Activated CD4-positive, alpha-beta T cell treated with anti-CD3 and anti-CD28 coated beads, Interleukin-2, amount 10 ng/mL, durations not matched to agents 24 days and 14 days (primary cell): Measurements from ENCODE around the gene BPGM. TPM values are rescaled to one million over a fixed set of nuclear protein-coding genes. Genes with fewer than 3 reads are reported as not detected.

Experiments
- DNase-seq: peaks from one replicate; pipeline ENCODE4 v3.0.0; 2022
- H3K27ac Mint-ChIP-seq: one replicate; pipeline ENCODE4 v1.8.0; 2022; ENCODE audit warnings: mild to moderate bottlenecking, mixed read lengths
- H3K27me3 Mint-ChIP-seq: one replicate; pipeline ENCODE4 v1.8.0; 2022; ENCODE audit warnings: mixed read lengths
- H3K36me3 Mint-ChIP-seq: one replicate; pipeline ENCODE4 v1.8.0; 2022; ENCODE audit warnings: low read depth, mild to moderate bottlenecking, mixed read lengths
- H3K4me1 Mint-ChIP-seq: one replicate; pipeline ENCODE4 v1.8.0; 2021; ENCODE audit warnings: mixed read lengths
- H3K4me3 Mint-ChIP-seq: one replicate; pipeline ENCODE4 v1.8.0; 2022; ENCODE audit warnings: mild to moderate bottlenecking, moderate library complexity, mixed read lengths
- H3K9me3 Mint-ChIP-seq: one replicate; pipeline ENCODE4 v1.8.0; 2021; ENCODE audit warnings: mixed read lengths
- intact Hi-C: fragments of 100-400 bp; cut with micrococcal nuclease; formaldehyde crosslinking; loops from one replicate; pipeline ENCODE4 v1.15.1; 2023
- total RNA-seq: library from RNA; stranded (reverse); gene quantifications from 2 replicates; pipeline ENCODE4 v1.2.3, GENCODE V29; 2022

Gene BPGM
- total RNA-seq, 1 donor from 2014 or later = 22.6 TPM

DNA sequence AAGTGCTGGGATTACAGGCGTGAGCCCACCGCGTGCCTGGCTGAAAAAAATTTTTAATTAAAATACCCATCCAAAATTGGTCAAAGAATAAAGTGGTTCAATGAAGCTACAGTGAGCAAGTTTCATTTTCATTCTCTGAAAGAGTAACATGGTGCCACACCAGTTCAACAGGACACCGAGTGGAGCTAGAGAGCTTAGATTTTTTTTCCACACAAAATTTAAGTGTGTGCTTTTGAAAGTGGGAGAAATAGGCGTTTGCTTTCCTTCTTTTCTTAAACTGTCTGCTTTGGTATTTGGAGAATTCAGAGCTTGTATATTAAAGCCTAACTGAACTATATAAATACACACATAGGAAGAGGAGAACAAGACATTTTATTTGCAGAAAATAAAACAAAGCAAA lies 43.4 kb downstream of the BPGM start:
- peaks cover 11% of the 10 kb centered on the region for H3K4me1 Mint-ChIP-seq
- H3K9me3 Mint-ChIP-seq = no peaks in the 10 kb centered on the region
- H3K4me3 Mint-ChIP-seq = no peak overlapping the region
- no peaks in the 10 kb centered on the region for H3K27me3 Mint-ChIP-seq
- intact Hi-C loops = loop anchor here (1.0 to 5.0 kb wide), 3 partner anchors 47 to 264 kb away; no protein-coding TSS in a partner anchor
- no peak overlapping the region for H3K27ac Mint-ChIP-seq
- H3K36me3 Mint-ChIP-seq = no peaks in the 10 kb centered on the region
- peak; percentile 62 for DNase-seq

DNA sequence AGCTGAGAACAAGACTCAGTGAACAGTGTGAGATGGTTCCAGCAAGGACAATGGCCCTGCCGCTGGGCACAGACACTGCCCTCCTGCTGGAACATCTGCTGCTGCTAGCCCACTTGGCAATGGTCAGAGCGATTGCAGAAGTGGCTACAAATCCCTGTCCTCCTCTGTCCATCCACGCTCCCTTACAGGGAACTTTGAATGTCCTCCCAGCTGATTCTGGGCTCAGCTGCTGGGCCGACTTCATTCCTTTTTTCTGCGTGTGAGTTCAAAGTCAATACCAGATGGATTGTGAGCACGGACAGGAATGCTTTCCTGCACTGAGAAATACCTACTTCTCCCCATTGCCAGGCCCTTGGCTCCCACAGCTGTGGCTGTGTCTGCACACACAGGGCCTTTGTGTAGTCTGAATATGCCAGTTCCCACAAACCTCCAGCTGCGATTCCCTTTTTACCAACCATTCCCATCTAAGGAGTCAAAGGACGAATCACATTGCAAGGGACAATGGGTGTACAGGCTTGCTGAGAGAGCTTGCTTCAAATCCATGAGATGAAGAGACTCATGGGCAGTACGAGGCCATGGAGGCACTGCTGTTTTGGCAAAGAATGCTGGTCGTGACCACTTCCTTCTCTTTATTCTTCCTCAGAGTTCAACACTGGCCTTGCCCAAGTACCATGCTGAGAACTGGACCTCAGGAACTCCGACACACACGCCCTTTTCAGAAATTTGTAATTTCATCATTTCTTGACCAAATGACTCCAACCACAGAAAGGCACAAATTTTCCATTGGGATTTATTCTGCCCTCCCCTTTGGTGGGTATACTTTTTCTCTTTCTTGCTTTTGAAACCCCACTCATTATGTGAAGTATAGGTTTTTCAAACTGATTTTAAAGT lies 44.2 kb downstream of the BPGM start:
- DNase-seq = no peak
- intact Hi-C loops = loop anchor here (1.0 to 5.0 kb wide), 3 partner anchors 46 to 263 kb away; no protein-coding TSS in a partner anchor
- H3K36me3 Mint-ChIP-seq = no peaks in the 10 kb centered on the region

DNA sequence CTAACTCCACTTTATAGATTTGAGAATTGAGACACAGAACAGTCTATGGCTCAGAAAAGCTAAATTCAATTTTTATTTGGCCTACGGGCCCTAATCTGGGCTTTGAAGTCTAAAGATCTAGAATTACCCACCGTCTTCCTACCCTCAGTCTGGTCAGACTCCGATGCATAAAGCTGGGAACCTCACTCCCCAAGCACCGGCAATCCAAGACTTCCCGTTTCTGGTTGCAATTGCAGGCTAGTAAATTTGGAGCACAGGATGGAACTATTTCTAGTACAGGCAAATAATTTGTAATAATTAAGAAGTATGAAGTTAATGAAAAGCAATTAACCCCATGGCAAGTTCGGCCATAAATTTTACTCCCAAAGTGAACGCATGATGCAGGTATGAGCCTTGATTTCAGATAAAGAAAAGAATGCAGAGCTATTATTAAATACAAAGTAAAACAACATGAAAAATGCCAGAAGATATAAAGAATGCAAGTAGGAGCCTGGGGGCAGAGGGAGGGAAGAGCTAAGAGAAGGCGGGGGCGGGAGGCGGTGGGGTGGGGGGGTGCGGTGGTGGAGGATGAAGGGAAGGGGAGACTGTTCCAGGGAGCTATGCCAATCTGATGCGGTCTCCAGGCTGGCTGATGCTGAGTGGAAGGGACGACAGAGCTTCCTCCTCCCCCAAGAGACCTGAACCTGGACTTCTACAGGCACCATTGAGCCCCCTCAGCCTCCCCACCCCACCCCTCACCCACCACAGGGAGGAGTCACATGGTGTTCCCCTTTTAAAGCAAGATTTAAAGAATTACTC lies 45.1 kb downstream of the BPGM start:
- Mint-ChIP-seq H3K27ac (no peak overlapping the region), H3K27me3 (no peaks in the 10 kb centered on the region), H3K9me3 (no peaks in the 10 kb centered on the region), H3K36me3 (no peaks in the 10 kb centered on the region), H3K4me1 (peaks cover 11% of the 10 kb centered on the region), H3K4me3 (no peak overlapping the region)
- DNase-seq = no peak
- intact Hi-C loops = loop anchor here (5.0 kb wide), 1 partner anchor 46 kb away; no protein-coding TSS in a partner anchor

More for the DNA sequence above, 44.2 kb downstream of the BPGM start:
- Mint-ChIP-seq H3K9me3 (no peaks in the 10 kb centered on the region), H3K27ac (no peak overlapping the region), H3K4me1 (peaks cover 11% of the 10 kb centered on the region), H3K27me3 (no peaks in the 10 kb centered on the region), H3K4me3 (no peak overlapping the region)

DNA sequence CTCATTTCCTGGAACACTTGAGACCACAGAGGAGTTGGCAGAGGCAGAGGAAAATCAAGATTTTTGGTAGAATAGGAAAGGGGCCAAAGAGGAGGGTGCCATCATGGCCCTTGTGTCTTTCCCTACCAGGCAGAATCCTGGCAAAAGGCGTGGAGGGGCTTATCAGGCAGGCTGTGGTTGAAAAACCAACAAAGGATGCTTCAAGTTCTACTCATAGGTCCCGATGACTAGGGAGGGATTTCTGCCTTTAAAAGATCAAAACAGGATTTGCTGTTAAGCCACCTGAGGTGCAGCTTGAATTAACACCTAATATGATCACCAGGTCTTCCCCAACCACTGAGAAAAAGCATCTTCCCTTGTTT lies 45.7 kb downstream of the BPGM start:
- no peak overlapping the region for H3K27ac Mint-ChIP-seq
- H3K27me3 Mint-ChIP-seq = no peaks in the 10 kb centered on the region
- intact Hi-C loops = loop anchor here (5.0 kb wide), 1 partner anchor 45 kb away; no protein-coding TSS in a partner anchor
- H3K4me1 Mint-ChIP-seq = peaks cover 11% of the 10 kb centered on the region
- DNase-seq = no peak
- H3K4me3 Mint-ChIP-seq = no peak overlapping the region
- H3K36me3 Mint-ChIP-seq = no peaks in the 10 kb centered on the region
- H3K9me3 Mint-ChIP-seq = no peaks in the 10 kb centered on the region

DNA sequence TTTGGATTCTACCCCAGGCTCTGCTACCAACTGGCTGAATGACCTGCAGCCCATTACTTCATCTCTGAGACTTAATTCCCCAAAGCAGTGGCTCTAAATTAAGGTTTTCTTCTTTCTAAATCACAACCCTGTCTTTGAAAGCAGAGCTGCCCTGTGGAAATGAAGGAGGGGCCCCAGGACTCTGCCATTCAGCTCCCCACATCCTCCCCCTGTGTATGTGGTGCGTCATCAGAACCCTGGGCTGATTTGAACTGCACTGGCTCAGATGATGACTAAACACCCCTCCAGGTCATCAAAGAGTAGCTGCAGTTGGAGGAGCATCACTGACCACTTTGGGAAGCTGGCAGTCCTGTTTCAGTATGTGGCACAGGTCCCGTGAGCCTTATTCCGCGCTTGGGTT lies 46.6 kb downstream of the BPGM start:
- peaks cover 11% of the 10 kb centered on the region for H3K4me1 Mint-ChIP-seq
- H3K4me3 Mint-ChIP-seq = no peak overlapping the region
- no peaks in the 10 kb centered on the region for H3K36me3 Mint-ChIP-seq
- no peak overlapping the region for H3K27ac Mint-ChIP-seq
- H3K9me3 Mint-ChIP-seq = no peaks in the 10 kb centered on the region
- intact Hi-C loops = loop anchor here (5.0 kb wide), 1 partner anchor 44 kb away; no protein-coding TSS in a partner anchor
- no peaks in the 10 kb centered on the region for H3K27me3 Mint-ChIP-seq
- no peak for DNase-seq

DNA sequence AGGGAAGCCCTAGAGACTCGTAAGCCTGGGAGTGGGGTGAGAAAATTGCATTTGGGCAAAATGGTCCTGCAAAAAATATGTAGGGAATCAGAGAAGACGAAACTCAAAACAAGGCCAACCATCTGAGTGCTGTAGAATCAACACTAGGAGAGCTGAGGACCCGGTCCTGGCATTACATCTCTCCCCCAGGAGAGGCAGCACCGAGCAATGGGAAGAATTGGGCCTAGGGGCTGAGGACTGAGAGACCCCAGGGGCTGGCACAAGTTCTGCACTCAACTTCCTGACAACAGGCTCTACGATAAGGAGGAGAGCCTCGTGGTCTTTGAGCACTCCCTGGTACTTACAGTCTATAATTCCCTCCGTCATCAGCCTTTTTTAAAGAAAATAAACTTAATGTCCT lies 47.6 kb downstream of the BPGM start:
- no peak overlapping the region for H3K4me3 Mint-ChIP-seq
- H3K9me3 Mint-ChIP-seq = no peaks in the 10 kb centered on the region
- H3K36me3 Mint-ChIP-seq = no peaks in the 10 kb centered on the region
- no peak overlapping the region for H3K27ac Mint-ChIP-seq
- no peak for DNase-seq
- intact Hi-C loops = loop anchor here (5.0 kb wide), 1 partner anchor 43 kb away; no protein-coding TSS in a partner anchor
- H3K4me1 Mint-ChIP-seq = peaks cover 11% of the 10 kb centered on the region
- no peaks in the 10 kb centered on the region for H3K27me3 Mint-ChIP-seq

DNA sequence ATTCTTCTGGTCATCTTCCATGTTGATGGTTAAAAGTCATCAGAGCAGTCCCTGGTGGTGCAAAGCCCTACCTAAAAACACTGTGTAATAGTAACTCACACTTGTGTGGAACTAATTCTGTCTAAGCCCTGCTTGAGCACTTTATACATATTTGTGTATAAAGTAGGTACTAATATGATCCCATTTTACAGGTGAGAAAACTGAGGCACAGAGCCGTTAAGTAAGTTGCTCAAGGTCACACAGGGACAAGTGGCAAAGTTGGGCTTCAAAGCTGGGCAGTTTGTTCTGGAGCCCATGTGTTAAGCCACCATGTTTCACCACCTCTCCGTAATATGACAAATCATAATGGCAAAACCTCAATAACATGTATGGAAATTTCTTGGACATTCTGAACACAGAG lies 48.1 kb downstream of the BPGM start:
- H3K4me1 Mint-ChIP-seq = peaks cover 11% of the 10 kb centered on the region

DNA sequence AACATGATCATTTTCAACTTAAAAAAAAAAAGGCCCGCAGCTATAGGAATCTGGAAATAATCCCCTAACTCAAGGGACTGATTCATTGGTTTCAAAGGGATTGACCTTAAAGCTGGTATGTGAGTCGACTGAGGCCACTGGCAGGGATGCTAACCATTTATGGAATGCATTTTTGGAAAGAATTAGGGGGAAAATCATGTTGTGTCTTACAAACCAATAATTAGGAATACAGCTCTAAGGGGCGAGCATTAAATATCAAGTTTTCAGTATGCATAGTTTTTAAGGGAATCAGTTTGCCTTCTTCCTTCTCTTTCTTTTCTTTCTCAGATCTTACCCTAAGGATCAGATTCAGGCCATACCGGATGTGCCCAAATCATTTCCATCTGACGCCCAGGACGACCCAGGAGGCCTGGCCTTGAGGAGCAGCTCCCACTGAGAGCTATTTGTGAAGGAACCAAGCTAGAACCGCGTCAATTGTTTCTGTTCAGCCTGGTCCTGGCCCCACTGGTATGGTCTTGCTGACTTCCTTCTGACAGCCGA lies 48.7 kb downstream of the BPGM start:
- no peak for DNase-seq
- Mint-ChIP-seq H3K36me3 (no peaks in the 10 kb centered on the region), H3K4me3 (no peak overlapping the region), H3K27me3 (no peaks in the 10 kb centered on the region), H3K27ac (no peak overlapping the region), H3K9me3 (no peaks in the 10 kb centered on the region), H3K4me1 (peaks cover 7% of the 10 kb centered on the region)
- intact Hi-C loops = no loop called here

More for the DNA sequence above, 48.1 kb downstream of the BPGM start:
- no peak overlapping the region for H3K27ac Mint-ChIP-seq
- no peak overlapping the region for H3K4me3 Mint-ChIP-seq
- H3K9me3 Mint-ChIP-seq = no peaks in the 10 kb centered on the region
- intact Hi-C loops = loop anchor here (5.0 kb wide), 1 partner anchor 43 kb away; no protein-coding TSS in a partner anchor
- no peaks in the 10 kb centered on the region for H3K36me3 Mint-ChIP-seq
- DNase-seq = no peak
- H3K27me3 Mint-ChIP-seq = no peaks in the 10 kb centered on the region

DNA sequence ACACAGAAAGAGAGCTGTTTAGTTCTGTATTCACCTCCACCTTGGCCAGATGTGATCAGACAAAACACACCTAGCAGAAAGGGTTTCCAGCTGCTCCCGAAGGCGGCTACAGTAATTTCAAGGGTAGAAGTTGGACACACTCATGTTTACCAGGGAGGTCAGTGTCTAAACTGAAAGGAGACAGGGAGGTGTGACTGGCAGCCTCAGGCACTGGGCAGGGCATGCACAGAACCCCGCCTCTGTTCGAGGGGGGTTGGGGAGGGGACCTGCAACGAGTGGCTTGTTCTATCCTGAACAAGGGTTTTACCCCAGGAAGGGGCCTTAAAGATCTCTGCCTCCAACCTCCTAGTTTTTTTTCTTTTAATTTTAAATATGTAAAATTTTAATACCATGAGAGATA lies 49.6 kb downstream of the BPGM start:
- intact Hi-C loops = no loop called here
- no peak overlapping the region for H3K4me3 Mint-ChIP-seq
- peaks cover 5% of the 10 kb centered on the region for H3K4me1 Mint-ChIP-seq
- no peaks in the 10 kb centered on the region for H3K27me3 Mint-ChIP-seq
- no peaks in the 10 kb centered on the region for H3K9me3 Mint-ChIP-seq
- H3K27ac Mint-ChIP-seq = no peak overlapping the region
- H3K36me3 Mint-ChIP-seq = no peaks in the 10 kb centered on the region
- DNase-seq = no peak

DNA sequence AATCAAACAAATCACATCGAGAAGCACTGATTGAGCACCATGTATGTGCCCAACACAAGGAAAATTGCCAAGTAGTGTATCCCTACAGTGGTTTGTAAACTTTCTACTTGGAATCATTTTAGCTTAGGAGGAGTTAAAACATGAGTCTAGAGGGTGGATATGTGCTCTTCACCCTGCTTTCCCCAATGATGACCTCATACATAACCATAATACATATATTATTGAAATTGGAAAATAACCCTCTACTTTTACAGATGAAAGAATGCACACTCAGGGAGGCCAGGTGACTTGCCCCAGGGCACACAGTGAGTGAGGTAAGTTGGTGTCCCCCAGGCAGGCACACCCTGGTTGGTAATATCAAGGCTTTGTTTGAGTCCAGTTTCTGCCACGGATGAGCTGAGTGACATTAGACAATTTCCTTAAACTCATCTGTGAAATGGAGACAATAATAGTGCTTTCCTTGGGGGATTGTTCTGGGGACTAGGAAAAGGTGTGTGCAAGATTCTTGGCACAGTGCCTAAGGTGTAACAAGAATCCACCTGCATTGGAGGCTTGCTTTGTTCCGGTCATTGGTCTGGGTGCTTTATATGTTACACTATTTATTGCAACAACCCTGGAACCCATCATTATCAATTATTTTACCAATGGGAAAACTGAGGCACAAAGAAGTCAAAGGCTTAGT lies 50.7 kb downstream of the BPGM start:
- Mint-ChIP-seq H3K4me1 (peaks cover 2% of the 10 kb centered on the region), H3K27ac (no peak overlapping the region), H3K36me3 (no peaks in the 10 kb centered on the region), H3K9me3 (no peaks in the 10 kb centered on the region), H3K27me3 (no peaks in the 10 kb centered on the region), H3K4me3 (no peak overlapping the region)
- DNase-seq = no peak
- intact Hi-C loops = no loop called here

DNA sequence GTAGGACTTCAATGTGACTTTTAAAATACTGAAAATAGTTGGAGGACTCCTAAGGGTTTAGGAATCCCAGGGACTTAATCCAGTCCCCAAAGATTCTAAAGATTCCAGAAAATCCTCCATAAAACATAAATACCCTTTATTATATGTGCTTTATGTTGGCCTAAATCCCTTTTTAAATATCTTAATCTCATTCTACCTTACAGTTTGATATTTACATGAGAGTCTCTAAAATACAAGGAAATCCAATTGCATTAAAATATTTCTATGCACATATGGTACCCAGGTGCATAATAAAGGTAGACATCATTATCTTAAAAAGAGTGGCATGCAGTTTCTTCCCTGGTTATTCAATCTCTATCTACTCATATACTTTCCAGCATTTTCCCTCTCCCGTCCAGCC lies 51.8 kb downstream of the BPGM start:
- H3K9me3 Mint-ChIP-seq = no peaks in the 10 kb centered on the region
- no peak overlapping the region for H3K27ac Mint-ChIP-seq
- intact Hi-C loops = no loop called here
- H3K4me1 Mint-ChIP-seq = no peaks in the 10 kb centered on the region
- H3K4me3 Mint-ChIP-seq = no peak overlapping the region
- no peak for DNase-seq
- H3K27me3 Mint-ChIP-seq = no peaks in the 10 kb centered on the region
- H3K36me3 Mint-ChIP-seq = no peaks in the 10 kb centered on the region

DNA sequence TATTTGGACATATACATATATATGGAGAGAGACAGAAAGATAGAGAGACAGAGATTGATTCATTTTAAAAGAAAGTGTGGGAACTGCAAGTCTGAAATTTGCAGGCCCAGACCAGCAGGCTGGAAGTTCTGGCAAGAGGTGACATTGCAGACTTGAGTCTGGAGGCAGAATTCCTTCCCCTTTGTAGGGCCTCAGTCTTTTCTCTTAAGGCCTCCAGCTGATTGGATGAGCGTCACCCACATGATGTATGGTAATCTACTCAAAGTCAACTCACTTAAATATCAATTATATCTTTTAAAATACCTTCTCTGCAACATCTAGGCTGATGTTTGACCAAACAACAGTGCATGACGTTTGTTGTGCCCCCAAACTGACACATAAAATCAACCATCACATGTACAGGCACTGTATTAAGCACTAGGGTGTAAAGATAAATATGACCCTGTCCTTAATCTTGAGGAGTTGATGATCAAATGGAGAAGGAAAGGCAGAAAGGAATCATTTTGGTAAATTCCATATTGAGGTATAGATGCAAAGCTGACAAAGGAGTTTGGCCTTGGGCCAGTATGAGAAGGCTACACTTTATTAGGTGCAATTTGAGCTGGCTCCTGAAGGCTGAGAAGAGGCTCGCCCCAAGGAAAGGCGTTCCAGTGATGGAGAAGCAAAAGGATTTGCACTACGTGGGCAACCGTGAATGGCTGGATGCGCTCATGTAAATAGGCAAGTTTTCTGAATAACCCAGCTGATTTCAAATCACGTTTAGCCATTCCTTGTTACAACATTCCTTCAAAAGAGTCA lies 52.6 kb downstream of the BPGM start:
- no peaks in the 10 kb centered on the region for H3K36me3 Mint-ChIP-seq
- H3K4me1 Mint-ChIP-seq = no peaks in the 10 kb centered on the region
- H3K27me3 Mint-ChIP-seq = no peaks in the 10 kb centered on the region
- DNase-seq = no peak
- no peak overlapping the region for H3K4me3 Mint-ChIP-seq
- intact Hi-C loops = no loop called here
- H3K27ac Mint-ChIP-seq = no peak overlapping the region
- no peaks in the 10 kb centered on the region for H3K9me3 Mint-ChIP-seq

DNA sequence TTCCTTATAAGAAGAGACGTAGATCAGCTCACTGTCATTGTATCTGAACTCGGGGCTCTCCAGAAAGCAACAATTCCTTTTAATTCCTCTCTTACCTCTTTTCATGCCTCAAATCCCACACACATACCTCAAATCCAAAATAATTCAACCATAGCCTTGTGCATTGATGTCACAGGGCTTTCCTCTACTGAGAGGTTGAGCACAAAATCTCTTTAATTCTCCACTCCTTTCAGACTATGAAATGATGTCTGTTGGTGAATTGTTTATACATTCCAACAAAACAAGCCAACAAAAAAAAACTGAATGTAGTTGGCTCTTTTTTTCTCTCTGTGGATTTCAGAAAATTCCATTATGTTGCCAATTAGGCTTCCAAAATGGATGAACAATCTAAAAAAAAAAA lies 53.2 kb downstream of the BPGM start:
- H3K27ac Mint-ChIP-seq = no peak overlapping the region
- no peaks in the 10 kb centered on the region for H3K4me1 Mint-ChIP-seq
- intact Hi-C loops = no loop called here
- no peaks in the 10 kb centered on the region for H3K27me3 Mint-ChIP-seq
- H3K4me3 Mint-ChIP-seq = no peak overlapping the region
- no peaks in the 10 kb centered on the region for H3K36me3 Mint-ChIP-seq
- DNase-seq = no peak
- H3K9me3 Mint-ChIP-seq = no peaks in the 10 kb centered on the region
